Effector CD4-positive, alpha-beta T cell (primary cell): ENCODE data around the gene ADAMTS12.

Experiments
- DNase-seq: peaks from one replicate; pipeline ENCODE4 v3.0.0-alpha.2; 2020

Gene ADAMTS12

DNA sequence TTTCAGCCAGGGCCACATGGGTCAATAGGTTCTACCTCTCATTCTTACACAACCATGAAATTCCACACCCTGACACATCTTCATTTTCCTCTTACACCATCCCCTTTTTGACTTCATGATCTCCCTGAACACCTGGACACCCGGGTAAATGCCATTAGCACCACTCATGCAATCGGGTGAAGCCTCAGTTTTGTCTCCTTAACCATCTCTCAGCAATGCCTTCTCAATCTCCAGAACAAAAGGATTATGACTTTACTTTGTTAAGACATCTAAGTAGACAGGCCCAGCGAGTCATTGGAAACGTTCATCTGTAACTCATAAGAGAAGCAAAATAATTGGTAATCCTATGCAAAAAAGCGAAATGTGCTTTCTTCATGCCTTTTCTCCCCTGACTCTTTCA is 49.9 kb downstream of the ADAMTS12 start:
- DNase-seq = no peak

DNA sequence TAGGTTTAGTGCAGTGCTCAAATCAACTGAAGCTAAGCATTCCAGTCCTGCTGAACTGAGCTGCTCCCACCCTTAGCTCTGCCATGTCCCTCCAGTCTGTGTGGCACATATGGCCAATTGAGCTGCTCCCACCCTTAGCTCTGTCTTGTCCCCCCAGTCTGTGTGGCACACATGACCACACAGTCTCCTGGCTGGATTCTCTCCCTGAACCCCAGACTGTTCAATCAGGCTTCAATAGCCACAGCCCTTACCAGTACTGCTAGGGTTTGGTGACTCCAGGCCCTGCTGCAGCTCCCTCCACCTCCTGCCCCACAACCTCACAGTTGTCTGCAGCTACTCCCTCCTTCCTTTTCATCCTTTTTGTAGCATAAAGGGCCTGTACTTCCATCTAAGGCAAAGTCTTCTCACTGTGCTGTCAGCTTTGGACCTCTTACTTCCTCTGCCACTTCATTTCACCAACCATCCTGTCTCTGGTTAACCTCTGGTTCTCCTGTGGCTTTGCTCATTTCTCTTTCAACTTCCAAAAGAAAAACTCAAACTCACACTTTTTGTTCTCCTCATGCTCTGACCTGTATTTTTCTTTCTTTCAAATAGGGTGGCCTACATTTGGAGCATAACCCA is 50.8 kb downstream of the ADAMTS12 start:
- no peak for DNase-seq

DNA sequence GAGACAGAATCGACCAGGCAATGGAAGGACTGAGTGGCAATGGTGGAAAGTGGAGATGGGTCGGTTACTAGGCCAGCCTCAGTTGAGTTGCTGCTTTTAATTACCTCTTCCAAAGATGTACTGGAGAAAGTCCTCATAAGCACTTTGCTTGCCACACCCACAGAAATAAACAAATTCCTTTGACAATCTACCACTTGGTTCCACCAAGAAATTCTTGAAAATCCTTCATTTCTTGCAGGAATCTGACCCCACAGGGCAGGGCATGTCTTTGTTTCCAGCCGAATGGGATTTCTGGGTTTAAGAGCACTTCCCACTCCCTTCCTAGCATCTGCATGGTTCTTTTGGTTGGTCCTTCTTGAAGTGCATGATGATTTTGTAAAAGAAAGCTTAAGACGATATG is 54.5 kb downstream of the ADAMTS12 start:
- no peak for DNase-seq

DNA sequence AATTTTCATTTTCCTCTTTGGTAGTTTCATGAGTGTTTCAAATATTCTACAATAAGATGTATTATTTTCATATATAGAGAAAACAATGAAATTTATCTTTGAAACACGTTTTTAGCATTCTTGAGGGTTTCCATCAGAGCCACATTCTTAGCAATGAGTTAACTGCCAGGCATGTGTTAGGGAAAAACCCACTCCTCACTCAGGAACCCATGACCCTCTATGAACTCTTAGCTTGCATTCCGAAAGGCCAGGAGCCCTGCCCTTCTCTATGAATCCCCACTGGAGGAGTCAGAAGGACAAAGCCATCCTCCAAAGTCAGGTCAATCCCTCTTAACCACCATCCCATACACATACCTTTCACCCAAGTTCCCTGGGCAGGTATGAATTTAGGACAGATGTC is 57.5 kb downstream of the ADAMTS12 start:
- no peak for DNase-seq

DNA sequence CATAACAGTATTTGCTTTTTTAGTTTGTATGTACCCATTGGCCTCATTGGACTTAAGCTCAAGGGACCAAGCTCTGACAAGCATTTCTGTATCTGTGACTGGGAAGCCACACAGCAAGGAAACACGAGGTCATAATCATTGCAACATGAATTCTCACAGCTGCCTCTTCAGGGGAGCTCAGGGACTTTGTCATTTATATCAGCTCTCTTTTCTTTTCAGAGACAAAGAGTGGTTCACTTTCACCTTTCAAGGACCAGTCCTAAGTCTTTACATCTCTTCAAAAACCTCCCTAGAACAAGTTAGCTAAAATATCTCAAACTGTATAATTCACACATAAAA is 58.6 kb downstream of the ADAMTS12 start:
- DNase-seq = no peak

DNA sequence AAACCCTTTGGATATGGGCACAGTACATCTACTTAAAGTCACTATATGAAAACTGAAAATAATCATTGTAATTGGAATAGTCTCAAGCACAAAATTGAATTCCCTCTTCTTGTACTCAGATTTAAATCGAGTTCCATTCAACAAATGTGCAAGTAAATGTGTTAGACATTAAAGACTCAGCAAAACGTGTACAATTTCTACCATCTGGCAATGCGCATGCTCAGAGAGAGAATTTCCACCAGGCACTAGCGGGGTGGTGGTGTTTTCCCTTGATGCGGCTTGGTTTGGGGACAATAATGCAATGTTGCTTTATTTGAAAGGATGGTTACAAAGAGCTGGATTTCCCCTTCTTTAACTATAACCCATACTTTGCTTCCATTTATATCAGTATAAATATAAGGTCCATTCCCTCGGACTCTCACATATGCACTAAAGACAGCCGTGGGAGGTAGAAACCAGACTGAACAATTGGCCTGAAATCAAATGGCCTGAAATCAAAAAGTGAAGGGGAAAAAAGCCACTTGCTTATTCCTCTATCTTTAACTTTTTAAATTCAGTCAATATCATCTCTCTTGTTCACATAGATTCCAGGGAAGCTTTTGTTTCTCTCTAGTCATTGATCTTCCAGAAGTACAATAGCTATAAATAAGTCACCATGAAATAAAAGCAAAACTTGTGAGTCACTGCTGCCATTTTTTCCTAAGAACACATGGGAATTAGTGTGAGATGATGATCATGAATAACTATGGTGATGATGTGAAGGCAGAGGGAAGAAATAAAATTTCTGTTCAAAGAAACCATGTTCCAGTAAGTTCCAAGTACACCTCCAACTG is 59.2 kb downstream of the ADAMTS12 start:
- DNase-seq = no peak

DNA sequence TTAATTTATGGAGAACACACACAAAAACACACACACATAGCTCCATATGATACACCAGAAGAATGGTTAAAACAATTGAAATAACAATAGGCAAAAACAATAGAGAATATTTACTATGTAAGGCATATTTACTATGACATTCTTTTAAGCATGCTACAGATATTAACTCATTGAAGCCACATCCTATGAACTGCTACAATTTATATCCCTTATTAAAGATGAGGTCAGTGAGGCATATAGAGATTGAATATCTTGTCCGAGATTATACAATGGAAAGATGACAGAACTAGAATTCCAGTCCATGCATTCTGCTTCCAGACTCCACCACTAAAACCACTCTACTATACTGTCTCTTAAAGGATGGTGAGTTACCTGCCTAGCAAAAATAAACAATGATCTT is 60.7 kb downstream of the ADAMTS12 start:
- no peak for DNase-seq

DNA sequence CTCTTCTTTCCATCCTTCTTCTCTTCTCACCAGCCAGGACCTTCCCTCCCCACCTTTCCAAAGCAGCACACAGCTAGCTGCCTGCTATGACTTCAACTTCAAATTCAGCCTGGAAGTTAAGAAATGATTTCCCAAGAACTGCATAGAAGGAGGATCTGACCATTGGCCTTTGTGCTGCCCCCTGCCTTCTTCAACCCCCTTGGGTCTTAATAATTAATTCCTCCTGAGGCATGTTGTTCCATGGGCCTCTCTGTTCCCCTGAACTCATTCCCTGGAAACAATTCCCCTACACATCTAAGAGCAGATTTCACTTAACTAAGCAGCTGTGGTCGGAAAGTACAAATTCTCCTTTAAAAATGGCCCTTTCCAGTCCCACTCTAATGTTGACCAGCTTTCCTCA is 62.4 kb downstream of the ADAMTS12 start:
- no peak for DNase-seq

DNA sequence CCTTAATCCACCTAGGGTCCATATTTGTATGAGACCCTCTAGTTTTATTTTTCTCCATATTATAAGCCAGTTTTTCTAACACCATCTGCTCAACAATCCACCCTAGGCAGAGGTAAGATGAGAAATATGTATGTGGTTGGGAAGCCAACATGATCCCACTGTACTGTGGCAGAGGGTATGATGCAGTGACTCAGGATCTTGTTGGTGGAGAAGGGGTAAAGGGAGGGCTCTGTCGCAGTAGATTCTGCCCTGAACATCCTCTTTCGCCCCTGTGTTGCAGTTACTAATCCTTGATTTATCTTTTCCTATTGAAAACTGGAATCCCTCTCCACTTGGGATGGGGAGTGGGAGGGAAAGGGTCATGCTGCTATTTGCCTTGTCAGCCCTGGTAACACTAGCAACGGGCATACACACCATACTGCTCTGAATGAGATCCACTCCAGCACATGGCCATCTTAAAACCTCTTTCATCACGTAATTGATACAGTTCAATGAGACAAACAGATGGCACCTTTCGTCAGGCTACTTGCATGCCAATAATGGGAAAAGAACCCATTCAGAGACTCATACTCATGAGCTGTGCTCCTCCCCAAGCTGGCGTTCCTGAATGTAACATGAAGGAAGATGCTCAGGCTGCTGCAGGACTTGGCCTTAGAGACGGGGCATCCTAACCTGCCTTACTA is 63.0 kb downstream of the ADAMTS12 start:
- no peak for DNase-seq

DNA sequence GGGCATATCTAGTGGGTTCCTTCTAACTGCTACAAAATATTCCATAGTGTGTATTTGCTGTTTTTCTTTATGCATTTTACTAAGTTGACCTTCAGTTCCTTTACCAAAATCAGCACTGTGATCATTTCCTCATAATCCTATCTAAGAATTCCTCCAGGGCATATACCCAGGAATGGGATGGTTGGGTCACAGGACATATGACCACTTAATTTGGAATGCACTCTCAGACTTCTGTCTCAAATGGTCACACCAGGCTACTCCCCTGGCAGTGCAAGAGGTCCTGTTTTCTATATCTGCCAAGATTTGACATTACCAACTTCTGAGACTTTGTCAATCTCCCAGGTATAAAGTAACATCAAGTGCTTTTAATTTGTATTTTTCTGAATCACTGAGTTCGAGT is 63.9 kb downstream of the ADAMTS12 start:
- DNase-seq = no peak

DNA sequence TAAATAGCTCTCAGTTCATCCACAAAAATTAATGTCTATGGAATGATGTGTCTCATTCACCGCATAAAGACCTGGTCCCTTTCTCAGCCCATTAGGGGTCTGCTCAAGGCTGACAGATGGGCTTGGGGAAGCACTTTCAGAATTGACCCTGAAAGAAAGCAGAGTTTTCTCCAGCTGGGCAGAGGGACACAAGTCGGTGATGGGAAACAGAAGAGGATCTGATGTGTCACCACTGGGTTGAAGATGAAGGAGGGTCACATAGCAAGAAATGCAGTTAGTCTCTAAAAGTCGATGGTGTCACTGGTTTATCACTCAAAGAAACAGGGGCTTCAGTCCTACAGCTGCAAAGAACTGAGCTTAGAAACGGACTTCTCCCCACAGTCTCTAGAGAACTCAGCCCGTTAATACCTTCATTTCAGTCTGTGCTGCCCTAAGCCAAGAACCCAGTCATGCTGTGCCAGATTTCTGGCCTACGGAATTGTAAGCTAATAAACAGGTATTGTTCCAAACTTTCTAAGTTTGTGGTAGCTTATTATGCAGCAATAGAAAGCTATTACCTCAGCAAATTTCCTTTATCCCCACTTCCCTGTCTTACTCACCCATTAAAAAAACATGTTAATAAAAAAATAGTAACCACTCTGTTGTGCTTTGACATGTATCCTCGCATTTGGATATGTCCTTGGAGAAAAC is 64.6 kb downstream of the ADAMTS12 start:
- no peak for DNase-seq

DNA sequence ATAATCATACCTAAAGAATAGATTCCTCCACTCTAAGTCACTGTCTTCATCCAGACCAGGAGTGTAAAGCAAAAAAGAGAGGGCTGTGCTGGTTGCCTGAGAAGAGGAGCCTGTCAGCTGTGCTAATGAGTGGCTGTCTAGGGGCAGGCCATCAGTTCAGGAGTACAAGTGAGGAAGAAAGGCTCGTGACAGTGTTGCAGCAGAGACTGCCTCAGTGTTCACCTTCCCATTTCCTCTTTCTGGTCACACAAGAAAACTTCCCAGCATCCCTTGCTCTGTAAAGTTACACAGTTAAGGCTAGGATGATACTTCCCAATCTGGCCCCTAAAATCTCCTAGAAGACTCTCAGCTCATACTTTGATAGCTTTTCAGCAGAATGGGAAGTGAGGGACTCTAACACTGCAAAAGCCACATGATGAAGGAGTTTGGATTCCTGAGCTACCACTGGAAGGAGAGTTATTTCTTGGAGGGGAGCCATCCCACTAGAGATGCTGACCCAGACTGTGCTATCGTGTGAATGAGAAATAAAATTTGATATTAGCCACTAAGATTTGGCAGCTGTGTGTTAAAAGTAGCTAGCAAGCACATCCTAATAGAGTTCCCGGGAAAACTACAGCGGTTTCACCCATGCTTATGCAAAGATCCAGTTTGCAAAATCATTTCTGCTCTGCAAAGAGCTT is 67.1 kb downstream of the ADAMTS12 start:
- DNase-seq = no peak

DNA sequence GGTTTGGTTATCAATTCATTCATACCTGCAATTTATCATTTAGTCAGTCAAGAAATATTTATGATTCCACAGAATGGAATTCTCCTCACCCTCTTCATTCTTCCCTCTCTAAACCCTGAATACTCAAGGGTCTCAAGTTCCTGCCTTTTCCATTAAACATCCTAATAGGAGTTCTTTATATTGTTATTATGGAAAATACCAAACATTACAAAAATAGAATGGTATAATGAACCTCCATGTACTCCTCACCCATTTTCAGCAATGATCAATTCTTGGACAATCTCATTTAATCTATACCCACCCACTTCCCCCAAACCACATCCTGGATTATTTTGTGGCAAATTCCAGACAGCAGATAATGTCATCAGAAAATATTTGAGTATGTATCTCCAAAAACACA is 74.5 kb downstream of the ADAMTS12 start:
- DNase-seq = no peak

DNA sequence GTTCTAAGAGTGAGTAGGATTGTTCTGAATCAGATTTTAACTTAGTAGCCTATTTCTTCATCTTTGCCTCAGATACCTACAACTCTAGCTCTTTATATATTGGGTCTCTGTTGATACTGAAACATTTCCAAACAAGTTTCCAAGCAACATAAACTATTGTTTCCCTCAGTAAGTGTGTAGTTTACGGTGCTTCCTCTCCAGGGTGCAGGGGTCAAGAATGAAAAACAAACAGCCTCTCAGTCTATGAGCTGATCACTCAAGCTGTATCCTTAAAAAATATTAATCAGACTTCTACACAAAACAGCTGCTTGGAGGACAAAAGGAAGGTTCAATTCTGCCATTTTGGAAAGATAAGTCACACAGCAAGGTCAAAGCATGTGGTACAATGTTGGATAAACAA is 75.0 kb downstream of the ADAMTS12 start:
- DNase-seq = no peak

DNA sequence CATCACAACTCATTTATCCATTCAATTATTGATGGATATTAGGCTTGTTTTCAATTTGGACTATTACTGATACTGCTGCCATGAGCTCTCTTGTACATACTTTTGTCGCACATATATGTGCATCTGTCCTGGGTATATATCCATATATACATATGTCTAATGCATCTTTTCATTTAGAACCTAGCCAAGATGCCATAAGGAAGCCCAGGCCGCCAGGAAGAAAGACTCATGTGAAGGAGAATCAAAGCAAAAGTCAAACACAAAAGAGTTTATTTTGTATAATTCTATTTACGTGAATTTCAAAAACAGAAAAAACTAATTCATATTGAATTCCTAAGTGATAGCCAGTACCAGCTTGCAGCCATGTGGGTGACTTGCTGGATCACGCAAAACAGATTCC is 79.0 kb downstream of the ADAMTS12 start:
- no peak for DNase-seq

DNA sequence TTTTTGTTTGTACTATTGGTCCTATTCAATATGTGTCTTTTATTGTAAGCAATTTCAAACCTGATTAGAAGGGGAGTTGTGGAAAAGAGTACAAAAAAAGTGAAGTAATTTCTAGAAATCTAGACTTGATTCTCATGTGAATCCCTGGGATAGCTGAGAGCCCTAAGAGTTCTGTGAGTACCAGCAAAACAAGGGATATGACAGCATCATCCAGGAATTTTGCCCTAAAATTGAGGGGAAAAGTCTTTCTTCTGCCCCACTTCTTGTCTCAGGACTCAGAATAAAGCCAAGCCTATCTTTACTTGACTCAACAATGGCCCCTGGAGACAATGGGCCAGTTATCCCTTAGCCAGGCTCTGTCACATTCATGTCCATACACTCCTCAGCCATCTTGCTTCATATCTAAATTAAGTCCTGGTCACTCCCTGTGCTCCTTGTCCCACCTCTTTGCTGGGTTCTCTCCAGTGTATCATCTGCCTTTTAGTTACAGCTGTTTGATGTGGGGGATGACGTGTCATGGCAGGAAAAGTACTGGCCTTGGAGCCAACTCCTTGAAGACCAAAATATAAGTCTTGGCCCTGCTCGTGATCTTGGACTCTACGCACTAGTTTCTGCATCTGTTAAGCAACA is 81.2 kb downstream of the ADAMTS12 start:
- no peak for DNase-seq

DNA sequence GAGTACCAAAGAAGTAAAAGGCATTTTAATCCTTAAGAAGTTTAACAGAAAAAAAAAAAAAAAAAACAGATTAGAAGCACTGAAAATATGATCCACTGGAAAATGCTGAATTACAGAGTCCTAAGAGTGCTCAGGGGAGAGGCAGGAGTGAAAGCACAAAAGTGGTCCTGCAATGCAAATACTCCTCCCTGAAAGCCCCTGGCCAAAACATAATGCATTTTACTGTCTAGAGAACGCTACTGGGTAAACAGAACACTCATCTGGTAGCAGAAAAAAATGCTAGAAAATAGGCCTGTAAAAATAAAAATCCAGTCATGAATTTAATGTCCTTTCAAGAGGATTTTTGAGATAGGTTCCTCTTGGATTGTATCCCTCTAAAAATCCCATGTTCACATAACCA is 81.9 kb downstream of the ADAMTS12 start:
- DNase-seq = no peak

DNA sequence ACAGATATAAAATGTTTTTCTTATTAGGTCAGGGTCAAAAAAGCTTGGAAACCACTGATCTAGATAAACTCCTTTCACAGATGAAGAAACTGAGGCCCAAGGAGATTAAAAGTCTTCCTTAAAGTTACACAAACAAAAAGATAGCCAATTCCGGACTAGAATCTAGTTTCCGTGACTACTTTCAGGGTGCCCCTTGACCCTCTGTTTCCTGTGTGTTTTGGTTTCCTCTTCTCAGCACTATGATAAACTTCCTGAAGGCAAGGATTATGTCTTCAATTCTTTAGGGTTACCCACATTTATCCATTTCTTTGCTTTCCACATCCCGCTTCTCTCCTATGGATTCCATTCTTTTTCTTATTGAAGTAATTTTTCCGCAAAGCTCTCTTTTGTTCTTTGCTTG is 83.1 kb downstream of the ADAMTS12 start:
- DNase-seq = no peak

DNA sequence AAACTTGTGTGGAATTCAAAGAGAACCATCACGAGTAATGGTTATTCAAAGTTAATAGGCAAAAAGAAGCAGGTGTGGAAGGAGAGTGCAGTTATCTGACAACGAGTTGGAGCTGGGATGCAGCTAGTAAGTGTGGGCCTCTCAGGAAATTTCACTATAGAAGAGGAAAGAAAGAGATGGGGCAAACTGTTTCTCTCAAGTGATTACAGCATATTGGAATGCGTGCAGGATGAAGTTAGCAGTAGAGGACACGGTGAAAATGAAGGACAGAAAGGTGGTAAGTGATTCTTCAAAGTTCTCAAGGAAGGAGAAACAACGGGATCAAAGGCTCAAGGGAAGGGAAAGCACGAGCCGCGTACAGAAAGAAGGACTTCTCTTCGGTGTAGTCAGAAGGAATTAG is 84.0 kb downstream of the ADAMTS12 start:
- DNase-seq = no peak

DNA sequence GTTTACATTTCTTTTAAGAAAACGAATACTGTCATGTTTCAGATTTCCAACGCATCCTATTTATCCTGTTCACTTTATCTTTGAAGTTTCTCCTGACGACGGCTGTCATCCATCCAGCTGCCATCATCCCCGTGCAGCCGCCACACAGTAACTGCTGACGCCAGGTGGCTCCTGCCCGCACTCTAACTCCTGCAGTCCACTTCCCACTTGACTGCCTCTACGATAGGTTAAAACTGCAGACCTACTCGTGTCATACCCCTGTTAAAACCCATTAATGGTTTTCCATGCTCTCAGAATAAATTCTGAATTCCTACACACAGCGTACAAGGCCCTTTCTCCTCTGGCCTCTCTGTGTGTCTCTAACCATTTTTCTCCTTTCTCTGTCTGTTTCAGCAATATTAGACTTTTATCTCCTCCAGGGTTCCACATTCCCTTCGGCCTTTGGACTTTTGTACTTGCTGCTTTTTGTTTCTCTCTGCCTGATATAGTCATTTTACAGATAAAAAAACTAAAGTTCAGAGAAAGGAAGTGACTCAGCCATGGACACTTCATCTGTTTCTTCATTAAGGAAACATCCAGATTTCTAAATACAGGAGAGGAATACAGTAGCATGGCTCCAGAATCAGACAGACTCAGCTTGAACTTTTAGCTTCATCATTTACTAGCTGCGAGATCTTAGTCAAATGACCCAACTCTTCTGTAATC is 84.9 kb downstream of the ADAMTS12 start:
- no peak for DNase-seq

DNA sequence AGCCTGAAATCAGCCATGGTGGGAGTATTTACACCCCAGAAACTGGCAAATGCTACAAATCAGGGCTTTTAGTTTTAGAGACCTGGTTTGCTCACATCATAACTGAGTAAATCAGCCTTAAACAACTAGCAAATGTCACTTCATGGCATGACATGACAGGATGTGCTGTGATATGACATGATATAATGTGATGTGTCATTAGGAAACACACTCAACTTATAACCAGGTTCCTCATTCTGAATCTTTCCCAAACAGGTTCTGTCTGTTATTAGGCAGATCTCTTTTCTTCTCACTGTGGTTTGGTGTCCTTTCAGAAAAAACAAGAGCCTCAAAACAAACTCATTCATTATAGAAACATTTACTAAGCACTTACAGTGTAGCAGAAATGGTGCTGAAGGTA is 90.5 kb downstream of the ADAMTS12 start:
- DNase-seq = no peak
